ENCODE results near the gene ZBTB40. TPM values are rescaled to one million over a fixed set of nuclear protein-coding genes. Genes with fewer than 3 reads are reported as not detected.

The ZBTB40 gene
- total and polyA plus RNA-seq, 2 of the 13 experiments (the other 11 are each of a cell fraction or from before 2014, with no cell fraction given) = 8.8 to 16.5 TPM

DNA sequence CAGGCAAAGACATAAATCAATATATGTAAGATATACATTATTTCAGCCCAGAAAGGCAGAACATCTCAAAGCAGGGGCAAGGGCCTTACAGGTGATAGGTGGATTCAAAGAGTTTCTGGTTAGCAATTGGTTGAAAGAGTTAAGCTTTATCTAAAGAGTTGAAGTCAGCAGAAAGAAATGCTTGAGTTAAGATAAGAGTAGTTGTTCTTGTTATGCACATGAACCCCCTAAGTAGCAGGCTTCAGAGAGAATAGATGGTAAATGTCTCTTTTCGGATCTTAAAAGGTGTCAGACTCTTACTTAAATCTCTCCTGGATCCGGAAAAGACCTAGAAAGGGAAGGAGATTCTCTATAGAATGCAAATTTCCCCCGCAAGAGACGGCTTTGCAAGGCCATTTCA, 8.3 kb upstream of the ZBTB40 start (continued):
- TF ChIP-seq ZNF609 (CRISPR knock-in tag; IDR thresholded peaks at IDR 0.05; ENCODE audit: borderline replicate concordance) (no peak), MLX (CRISPR knock-in tag; IDR thresholded peaks at IDR 0.05) (no peak), ZNF17 (CRISPR knock-in tag; IDR thresholded peaks at IDR 0.05) (no peak), BRCA1 (CRISPR knock-in tag; IDR thresholded peaks at IDR 0.05) (no peak), NFE2L1 (CRISPR knock-in tag; IDR thresholded peaks at IDR 0.05; ENCODE audit: borderline replicate concordance) (no peak)
- TF ChIP-seq, protein P1, sequence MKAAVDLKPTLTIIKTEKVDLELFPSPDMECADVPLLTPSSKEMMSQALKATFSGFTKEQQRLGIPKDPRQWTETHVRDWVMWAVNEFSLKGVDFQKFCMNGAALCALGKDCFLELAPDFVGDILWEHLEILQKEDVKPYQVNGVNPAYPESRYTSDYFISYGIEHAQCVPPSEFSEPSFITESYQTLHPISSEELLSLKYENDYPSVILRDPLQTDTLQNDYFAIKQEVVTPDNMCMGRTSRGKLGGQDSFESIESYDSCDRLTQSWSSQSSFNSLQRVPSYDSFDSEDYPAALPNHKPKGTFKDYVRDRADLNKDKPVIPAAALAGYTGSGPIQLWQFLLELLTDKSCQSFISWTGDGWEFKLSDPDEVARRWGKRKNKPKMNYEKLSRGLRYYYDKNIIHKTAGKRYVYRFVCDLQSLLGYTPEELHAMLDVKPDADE (CRISPR knock-in tag; IDR thresholded peaks at IDR 0.05) = no peak

GRCh38 chr1:22444856-22445255, 6.8 kb upstream of the ZBTB40 start:
- Histone ChIP-seq H3K27me3 (ENCODE audit: control insufficient read depth in 1 of 2, insufficient read depth in 2 of 2, low read length in 2 of 2) (no peaks in the 10 kb centered on the region), H3K4me3 (replicated peaks in 1 of 3; ENCODE audit: insufficient read depth in 1 of 3, low read depth in 2 of 3, low read length in 3 of 3) (no peak overlapping the region), H3K4me1 (ENCODE audit: insufficient read depth, low read length) (peaks cover 59% of the 10 kb centered on the region), H3K27ac (ENCODE audit: extremely low read length, insufficient read depth, low read length) (no peak overlapping the region), H3K36me3 (replicated peaks in 1 of 2; ENCODE audit: control insufficient read depth in 1 of 2, insufficient read depth in 2 of 2, low read length in 2 of 2) (no peaks in the 10 kb centered on the region), H4K20me1 (ENCODE audit: insufficient read depth, low read length) (no peaks in the 10 kb centered on the region), H3K4me2 (ENCODE audit: low read depth, low read length) (no peak overlapping the region), H2AFZ (ENCODE audit: low read length) (no peak overlapping the region), H3K9me3 (ENCODE audit: low read length) (peaks cover 13% of the 10 kb centered on the region; the same call in 1 of the 2 replicates), H3K9ac (ENCODE audit: insufficient read depth, low read depth, low read length) (no peak overlapping the region), H3K79me2 (ENCODE audit: insufficient read depth, low read length) (no peaks in the 10 kb centered on the region)
- no TSS peak for BruUV-seq (replicated peaks)
- FAIRE-seq (no peak), DNase-seq (ENCODE audit: low spot score) (no peak), ATAC-seq (no peak)
- ChIA-PET CTCF (ENCODE audit: low intra/inter-chr PET ratio, low total read pairs) (no interaction called here), POLR2A (no interaction called here)
- in situ Hi-C loops (cut with HindIII; ENCODE audit: extremely low pct_ligation_motif_present, low pct_unique_long_range_greater_than_20kb) (no loop called here), intact Hi-C loops (cut with micrococcal nuclease; ENCODE audit: unreplicated experiment) (no loop called here)
- 88% methylated on average over 2 of the region's 2 CpGs for WGBS (ENCODE audit: low lambda C conversion rate)
- TF ChIP-seq ZHX1 (CRISPR knock-in tag; IDR thresholded peaks at IDR 0.05; ENCODE audit: low read depth) (no peak), ZNF788 (CRISPR knock-in tag; IDR thresholded peaks at IDR 0.05; ENCODE audit: borderline replicate concordance) (no peak), ZNF224 (CRISPR knock-in tag; IDR thresholded peaks at IDR 0.05) (no peak), RAD21 (CRISPR knock-in tag; IDR thresholded peaks at IDR 0.05) (no peak), ZNF264 (CRISPR knock-in tag; IDR thresholded peaks at IDR 0.05) (no peak), PAF1 (CRISPR knock-in tag; IDR thresholded peaks at IDR 0.05) (no peak), CC2D1A (CRISPR knock-in tag; IDR thresholded peaks at IDR 0.05) (no peak), KLF15 (CRISPR knock-in tag; IDR thresholded peaks at IDR 0.05; ENCODE audit: borderline replicate concordance) (no peak)
- TF ChIP-seq, protein P2, sequence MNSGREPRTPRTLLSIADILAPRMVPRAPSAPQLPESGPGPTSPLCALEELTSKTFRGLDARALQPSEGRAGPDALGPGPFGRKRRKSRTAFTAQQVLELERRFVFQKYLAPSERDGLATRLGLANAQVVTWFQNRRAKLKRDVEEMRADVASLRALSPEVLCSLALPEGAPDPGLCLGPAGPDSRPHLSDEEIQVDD (CRISPR knock-in tag; IDR thresholded peaks at IDR 0.05; ENCODE audit: borderline replicate concordance) = no peak

Data from HepG2 (cell line).